Activated CD8-positive, alpha-beta memory T cell treated with anti-CD3 and anti-CD28 coated beads, Interleukin-2, amount 50 U/mL, for 1 hour (primary cell): ENCODE data around the gene ATP9B.
"Not testable (repeated sequence)": the region's sequence is repeated elsewhere in the genome, so short reads cannot be mapped to it uniquely, and the experiment has no call there.

ENCODE experiments used
- DNase-seq: peaks from one replicate; pipeline ENCODE4 v3.0.0-alpha.2; 2020; ENCODE audit errors: extremely low read depth

The ATP9B gene

DNA sequence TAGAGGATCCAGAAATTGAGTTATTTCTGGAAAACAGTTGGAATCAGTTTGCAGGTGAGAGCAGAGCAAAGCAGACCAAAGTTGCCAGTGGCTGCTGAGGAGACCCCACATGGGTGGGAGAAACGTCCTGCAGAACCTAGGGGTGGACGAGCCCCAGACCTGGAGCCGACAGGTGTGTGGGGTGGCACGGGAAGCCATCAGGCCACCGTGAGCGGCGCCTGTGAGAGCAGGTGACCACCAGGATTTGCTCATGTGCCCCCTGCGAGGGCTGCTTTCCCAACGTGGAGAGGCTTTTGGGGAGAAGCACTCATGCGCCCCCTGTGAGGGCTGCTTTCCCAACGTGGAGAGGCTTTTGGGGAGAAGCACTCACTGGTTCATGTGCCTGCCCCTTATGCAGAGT lies 209.7 kb downstream of the ATP9B start:
- DNase-seq, result no peak

DNA sequence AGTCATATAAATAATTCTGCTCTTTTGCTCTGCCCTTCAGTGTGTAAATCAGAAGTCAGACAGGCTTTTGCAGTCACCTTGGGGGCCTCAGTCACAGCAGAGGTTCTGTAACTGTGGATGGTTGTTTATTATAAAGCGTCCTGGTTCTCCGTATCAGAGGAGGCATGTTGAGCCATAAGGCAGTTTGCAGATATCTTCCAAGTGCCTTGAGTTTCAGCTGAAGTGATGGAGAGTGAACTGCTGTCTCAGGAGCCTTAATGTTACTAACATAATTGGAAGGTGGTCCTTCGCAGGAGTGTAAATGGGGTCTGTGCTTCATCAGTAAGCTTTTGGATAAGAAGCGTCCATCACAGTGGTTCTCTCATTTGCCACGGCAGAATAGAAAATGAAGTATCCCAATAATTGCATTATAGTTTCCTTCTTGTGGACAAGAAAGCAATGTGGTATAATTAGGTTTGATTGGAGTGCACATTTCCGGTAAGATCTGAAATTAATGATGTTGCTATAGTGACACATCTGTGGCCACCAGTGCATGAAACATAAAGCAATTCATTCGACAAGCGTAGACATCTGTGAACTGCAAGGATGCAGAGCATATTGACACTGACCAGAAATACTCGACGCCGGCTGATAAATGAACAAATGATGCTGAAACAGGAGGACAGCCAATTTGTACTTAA lies 214.1 kb downstream of the ATP9B start:
- no peak for DNase-seq

DNA sequence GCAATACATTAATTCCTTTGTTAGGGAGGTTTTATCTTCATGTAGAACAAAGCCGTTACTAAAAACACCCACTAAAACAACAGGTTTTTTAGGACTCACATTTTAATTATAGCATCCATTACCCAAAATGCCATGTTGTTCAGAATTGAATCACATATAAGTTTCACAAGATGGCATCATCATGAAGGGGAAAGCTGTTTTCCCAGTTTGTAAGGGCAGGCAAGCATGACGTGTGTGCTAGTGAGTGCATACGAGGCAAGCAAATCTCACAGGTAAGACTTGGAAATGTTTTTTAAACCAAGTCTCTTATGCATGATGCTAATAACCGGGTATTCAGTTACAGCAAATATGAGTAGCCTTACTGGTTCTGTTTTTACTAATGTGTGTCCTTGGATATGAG lies 214.7 kb downstream of the ATP9B start:
- DNase-seq, result no peak

DNA sequence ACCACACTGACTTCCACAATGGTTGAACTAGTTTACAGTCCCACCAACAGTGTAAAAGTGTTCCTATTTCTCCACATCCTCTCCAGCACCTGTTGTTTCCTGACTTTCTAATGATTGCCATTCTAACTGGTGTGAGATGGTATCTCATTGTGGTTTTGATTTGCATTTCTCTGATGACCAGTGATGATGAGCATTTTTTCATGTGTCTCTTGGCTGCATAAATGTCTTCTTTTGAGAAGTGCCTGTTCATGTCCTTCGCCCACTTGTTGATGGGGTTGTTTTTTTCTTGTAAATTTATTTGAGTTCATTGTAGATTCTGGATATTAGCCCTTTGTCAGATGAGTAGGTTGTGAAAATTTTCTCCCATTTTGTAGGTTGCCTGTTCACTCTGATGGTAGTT lies 216.0 kb downstream of the ATP9B start:
- DNase-seq, result not testable (repeated sequence)

DNA sequence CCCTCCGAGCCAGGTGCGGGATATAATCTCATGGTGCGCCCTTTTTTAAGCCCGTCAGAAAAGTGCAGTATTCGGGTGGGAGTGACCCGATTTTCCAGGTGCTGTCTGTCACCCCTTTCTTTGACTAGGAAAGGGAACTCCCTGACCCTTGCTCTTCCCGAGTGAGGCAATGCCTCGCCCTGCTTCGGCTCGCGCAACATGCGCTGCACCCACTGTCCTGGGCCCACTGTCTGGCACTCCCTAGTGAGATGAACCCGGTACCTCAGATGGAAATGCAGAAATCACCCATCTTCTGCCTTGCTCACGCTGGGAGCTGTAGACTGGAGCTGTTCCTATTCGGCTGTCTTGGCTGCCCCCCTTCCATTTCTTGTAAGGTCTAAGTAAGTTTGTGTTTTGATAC lies 221.2 kb downstream of the ATP9B start:
- not testable (repeated sequence) for DNase-seq

DNA sequence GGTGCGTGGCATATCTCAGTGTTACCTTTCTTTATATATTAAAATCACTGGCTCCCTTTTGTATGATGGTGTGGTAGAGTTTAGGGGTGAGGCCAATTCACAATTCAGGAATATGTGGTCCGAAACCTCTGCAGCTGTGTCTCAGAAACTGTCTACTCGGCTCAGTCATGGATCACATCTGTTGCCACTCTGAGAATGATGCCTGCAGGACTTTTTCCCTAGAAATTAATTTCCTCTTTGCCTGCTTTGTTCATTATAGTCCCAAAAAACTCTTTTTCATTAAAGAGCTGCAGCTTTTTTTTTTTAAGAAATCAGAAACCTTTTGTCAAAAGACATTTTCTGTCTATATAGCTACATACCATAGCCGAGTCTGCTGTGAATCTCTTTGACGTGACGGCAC lies 221.7 kb downstream of the ATP9B start:
- no peak for DNase-seq

DNA sequence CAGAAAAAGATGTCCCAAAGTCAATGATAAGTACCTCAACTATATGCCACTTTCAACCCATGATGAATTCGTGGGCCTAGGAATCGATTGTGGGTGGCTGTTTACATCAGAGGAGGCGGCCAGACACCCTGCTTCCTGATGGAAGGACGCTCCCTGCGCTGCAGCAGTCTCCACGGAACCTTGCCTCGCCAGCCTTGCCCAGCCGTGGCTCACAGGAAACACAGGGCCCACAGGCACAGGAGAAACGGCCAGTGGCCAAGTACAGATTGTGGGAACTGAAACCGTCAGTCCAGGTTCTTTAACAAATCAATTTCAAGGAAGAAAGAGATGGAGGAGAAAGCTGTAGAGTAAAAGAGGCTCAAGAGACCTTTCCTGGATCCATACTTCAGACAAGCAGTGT lies 225.0 kb downstream of the ATP9B start:
- DNase-seq, result no peak

DNA sequence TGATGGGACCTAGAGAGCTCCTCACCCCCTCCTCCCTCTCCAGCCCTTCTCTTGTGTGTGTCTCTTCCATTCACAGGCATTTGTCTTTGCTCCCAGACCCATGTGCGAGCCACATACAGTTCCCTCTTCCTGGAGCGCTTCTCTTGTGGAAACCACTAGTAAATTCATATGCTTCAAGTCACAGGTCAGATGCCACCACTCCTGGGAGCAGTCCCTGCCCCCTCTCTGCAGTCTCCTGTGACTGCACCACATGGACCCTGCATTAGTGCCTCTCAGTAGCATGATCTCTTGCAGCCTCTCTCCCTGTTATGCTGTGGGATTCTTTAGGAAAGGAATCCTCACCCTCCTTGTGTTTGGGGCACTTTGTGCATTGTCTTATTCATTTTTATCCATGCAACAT lies 230.1 kb downstream of the ATP9B start:
- no peak for DNase-seq

DNA sequence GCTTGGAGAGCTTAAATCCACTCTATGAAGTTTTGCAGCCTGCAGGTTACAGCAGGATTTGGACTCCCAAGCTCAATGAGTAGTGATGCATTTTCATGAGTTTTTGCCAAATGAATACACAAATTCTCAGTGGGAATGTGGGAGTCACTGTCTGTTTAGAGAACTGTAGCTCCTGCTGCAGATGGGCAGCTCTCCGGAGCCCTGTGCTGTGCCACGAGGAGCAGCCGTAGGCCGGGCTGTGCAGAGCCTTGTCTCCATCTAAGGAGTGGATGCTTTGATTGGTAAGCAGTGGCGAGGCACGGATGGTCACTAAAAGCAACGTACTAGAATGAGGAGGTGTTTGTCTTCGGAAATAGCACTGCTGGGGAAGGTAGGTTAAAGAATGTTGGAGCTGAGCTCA lies 230.5 kb downstream of the ATP9B start:
- no peak for DNase-seq

DNA sequence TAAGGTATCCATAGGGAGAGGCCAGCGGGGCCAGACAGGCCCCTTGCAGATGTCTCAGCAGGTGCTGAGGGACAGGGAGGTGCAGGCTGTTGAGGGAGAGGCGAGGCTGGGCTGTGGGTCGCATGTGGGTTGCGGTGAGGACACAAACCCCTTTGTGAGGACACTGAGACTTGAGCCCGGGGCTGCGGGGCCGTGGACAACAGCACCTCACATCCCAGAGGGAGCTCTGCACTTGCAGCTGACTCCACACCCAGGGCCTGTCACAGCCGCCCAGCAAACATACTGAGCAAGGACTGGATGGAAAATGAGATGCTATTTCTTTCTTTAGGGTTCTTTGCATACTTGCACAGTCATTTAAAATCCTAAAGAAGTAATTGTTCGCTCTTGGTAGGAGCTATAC lies 231.2 kb downstream of the ATP9B start:
- no peak for DNase-seq

DNA sequence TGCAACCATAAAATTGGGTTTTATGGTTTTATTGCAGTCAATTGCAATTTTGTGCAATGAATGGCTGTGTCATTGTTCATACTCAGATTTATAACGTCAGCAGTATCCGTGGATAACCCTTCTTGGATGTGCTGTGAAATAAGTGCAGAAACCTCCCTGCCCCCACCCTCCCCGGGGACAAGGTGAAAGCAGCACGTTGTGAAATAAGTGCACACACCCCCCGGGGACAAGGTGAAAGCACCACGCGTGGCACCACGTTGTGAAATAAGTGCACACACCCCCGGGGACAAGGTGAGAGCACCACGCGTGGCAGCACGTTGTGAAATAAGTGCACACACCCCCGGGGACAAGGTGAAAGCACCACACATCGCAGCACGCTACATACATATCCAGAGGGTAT lies 232.9 kb downstream of the ATP9B start:
- DNase-seq, result no peak

DNA sequence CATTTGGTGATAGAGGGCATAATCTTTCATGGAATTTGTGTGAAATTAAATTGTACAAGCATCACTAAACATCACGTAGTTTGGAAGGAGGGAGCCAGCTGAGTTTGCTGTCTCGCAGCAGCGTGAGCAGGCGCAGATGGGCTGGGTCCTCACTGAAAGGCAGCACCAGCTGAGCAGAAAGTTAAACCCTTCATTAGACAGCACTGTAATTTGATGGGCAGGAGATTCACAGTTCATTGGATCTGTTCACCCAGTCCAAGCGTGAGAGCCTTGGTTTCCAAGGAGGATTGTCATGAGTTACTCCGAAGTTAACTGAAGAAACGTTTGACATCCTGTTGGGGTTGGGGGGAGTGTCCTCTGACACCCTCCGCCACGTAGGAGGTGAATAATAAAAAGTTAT lies 236.7 kb downstream of the ATP9B start:
- no peak for DNase-seq

DNA sequence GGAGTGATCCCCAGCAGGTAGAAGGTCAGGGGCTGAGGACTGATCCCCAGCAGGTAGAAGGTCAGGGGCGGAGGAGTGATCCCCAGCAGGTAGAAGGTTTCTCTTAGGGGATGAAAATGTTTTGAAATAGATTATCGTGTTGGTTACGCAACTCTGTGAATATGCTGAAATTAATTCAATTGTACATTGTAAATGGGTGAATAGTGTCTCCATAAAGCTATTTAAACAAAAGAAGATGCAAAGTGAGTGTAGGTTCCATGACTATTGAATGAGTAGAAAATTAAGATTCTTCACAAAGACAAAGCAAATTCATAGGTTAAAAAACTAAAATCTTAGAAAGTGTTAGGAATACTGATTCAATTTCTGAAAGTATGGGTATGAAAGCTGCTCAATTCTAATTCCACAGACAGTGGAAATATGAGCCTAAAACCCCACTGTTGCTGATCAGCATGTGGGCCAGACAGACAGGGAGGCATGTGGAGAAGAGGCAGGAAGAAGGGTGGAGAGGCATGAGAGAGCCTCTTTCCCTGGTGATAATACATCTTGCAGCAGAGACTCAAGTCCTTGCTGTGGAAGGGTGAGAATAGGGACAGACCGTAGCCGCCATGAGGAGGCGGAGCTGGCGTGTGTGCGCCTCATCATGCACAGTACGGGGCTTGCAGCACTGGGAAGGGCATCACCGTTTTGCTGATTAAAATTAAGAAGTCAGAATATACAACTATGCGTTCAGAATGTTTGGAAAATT lies 240.6 kb downstream of the ATP9B start:
- no peak for DNase-seq

DNA sequence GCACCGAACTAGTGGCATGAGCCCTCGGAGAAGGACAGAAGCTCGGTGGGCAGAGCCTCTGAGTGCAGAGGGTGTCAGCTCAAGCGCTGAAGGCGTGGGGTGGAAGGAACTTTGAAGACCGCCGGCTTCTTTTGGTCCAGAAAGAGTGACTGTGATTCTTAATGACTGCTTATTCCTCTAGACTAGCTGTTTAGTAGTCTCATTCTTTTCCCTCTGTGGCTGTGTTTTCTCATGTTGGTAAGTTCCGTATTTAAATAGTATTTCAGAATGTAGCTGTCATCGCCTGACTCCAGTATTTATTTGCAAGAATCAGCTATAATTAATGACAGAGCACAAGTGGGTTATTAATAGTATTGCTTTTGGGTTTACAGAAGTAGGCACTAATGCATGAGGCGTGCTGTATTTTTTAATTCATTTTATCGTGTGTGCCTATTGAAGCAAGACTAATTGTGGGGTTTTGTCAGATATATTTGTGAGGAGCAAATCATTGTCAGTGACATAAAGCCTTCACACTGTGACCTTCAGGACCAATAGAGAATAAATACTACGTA lies 245.7 kb downstream of the ATP9B start:
- no peak for DNase-seq

DNA sequence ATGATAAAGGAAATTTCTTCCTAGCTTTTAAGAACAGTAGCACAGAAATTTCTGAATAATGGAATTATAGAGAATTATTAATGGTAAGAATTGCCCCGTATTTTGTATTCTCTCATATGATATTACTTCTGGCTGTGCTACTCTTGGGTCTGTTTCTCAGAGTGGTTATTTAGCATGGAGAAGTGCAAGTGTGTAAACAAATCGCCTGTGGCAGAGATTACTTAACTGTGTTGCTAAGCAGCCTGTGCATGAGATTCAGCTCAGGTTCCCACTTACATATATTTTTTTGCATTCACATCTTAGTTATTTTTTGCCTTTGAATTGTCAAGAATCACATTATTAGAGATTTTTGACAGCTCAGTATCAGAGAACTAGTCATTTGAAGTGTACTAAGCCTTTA lies 246.4 kb downstream of the ATP9B start:
- no peak for DNase-seq

DNA sequence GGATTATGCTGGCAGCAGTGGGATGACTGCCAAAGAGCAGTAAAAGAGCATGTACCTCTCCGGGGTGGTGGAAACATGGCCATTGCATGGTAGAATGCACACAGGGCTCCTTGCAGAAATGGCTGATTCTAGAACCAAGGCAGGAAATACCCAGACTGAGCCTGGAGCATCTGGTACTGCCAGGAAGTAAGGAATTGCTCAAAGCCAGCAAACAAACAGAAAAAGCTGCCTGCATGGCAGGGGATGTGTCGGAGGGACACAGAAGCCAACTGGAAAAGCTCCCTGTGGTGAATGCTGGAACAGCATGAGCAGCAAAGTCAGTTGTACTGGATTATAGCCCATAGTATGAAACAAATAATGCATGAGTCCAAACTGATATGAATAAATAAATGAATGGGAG lies 248.5 kb downstream of the ATP9B start:
- DNase-seq, result no peak

DNA sequence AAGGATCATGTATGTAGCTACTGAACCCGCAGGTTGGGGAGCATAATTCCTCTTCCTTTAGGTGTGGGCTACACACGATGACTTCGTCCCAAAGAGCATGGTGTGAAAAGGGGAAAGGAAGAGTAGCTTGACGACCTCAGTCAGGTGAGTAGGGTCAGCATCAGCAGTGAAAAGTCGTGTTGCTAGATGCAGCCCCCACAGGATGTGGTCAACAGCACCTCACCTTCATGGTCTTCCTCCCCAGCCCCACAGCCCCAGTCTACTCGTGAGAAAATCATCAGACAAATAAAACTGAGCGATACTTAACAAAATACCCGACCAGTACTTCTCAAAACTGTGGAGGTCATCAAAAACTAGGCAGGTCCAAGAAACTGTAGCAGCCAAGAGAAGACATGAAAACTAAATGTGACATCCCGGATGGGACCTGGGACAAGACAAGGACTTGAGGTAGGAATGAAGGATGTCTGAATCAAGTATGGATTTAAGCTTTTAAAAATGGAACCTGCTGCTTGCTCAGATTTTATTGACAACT lies 249.0 kb downstream of the ATP9B start:
- DNase-seq, result no peak

DNA sequence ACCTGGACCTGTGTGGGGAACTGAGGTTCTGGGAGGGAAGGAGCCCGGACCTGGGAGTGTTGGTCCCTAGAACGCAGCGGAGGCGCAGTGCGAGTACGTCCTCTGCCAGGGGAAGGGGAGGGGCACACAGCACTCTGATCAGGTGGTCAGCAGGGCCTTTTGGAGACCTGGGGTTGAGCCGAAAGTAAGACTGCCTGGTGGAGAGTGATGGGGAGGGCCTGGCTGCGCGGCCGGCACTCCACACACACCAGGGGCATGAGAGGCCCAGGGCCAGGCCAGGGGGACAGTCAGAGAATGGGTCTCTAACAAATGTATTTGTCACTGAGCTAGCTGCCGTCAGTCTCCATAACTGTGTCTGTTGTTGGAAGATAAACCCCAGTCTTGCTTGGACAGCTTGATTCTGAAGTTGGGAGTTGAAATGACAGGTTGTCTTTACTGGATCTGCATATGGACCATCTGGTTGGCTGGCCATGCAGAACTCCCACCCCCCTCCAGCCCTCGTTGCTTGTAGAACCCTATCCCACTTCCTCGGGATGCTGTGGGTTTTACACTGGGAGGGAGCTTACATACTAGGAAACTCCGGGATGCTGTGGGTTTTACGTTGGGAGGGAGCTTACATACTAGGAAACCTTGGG lies 251.1 kb downstream of the ATP9B start:
- no peak for DNase-seq

DNA sequence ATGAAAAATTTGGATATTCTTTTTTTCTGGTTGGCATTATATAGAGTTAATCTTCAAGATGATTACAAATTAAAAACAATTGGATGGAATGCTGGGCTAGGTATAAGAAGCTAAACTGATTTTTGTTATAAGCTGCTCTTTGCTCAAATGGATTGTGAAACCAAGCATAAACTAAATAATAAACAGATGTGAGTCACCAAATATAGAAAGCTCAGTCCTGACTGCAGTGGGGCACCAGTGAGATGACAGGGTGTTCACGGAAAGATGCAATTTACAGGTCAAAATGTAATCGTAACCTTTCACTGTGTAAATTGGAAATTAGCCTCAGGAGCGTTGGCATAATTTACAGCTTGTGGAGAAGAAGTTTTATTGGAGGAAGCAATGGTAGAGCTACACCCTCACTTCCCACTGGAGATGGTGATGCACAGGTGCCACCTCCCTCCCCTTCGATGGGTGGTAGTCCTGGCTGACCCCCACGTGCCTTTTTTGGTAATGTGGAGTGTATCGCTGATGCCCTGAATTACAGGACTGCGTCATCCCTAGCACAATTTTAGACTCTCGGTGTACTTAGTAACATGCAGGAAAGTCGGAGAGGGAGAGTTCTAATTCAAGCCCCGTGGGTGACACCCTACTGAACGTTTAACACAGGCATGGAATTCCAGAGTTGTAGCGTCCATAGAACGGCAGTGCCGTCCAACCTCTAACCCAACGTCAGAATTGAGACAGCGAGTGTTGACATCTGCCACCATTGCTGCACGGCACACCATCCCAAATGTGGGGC lies 252.6 kb downstream of the ATP9B start:
- no peak for DNase-seq

DNA sequence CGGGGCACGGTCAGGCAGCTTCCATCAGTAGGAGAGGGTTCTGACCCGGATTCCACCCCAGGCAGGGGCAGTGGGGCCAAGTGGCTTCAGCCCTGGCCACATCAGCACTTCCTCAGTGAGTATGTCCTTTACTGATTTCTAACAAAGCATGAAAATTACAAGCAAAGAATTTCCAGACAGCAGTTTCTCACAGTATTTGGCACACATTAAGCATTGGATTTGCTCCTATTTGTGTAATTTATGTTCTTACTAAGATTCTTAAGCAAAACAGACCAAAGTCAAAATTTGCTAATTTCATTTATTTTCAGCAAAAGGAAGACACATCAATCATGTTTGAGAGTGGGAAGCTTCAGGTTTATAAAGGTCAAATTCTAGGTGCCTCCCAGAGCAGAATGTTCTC lies 253.2 kb downstream of the ATP9B start:
- no peak for DNase-seq

DNA sequence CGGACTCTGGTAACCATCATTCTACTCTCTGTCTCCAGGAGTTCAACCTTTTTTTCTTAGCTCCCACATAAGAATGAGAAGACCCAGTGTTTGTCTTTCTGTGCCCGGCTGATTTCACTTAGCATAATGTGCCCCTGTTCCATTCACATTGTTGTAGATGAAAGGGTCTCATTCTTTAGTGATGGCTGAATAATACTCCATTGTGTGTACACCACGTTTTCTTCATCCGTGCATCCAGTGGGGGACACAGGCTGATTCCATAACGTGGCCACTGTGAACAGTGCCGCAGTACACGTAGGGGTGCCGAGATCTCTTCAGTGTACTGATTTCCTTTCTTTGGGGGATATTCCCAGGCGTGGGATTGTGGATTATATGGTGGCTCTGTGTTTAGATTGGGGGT lies 254.3 kb downstream of the ATP9B start:
- no peak for DNase-seq
